ENCODE results near the gene KRTDAP.

GRCh38 chr19:35509018-35509652 lies 18.9 kb upstream of the KRTDAP start:
- TF ChIP-seq CTCF (conservative IDR thresholded peaks at IDR 0.05; ENCODE audit: low read depth, low read length) (no peak), EZH2 (IDR thresholded peaks at IDR 0.05; ENCODE audit: borderline replicate concordance, low read depth, low read length, poor library complexity, severe bottlenecking) (no peak)

Data from A673 (cell line).